ENCODE measurements around the gene LRFN2.

GRCh38 chr6:40543146-40543545 is 44.0 kb downstream of the LRFN2 start:
- TF ChIP-seq CTCF (conservative IDR thresholded peaks at IDR 0.05; ENCODE audit: low read depth, low read length) (no peak), EZH2 (IDR thresholded peaks at IDR 0.05; ENCODE audit: borderline replicate concordance, low read depth, low read length, poor library complexity, severe bottlenecking) (no peak)
